ENCODE results near the gene FAM50A.

Gene FAM50A

DNA sequence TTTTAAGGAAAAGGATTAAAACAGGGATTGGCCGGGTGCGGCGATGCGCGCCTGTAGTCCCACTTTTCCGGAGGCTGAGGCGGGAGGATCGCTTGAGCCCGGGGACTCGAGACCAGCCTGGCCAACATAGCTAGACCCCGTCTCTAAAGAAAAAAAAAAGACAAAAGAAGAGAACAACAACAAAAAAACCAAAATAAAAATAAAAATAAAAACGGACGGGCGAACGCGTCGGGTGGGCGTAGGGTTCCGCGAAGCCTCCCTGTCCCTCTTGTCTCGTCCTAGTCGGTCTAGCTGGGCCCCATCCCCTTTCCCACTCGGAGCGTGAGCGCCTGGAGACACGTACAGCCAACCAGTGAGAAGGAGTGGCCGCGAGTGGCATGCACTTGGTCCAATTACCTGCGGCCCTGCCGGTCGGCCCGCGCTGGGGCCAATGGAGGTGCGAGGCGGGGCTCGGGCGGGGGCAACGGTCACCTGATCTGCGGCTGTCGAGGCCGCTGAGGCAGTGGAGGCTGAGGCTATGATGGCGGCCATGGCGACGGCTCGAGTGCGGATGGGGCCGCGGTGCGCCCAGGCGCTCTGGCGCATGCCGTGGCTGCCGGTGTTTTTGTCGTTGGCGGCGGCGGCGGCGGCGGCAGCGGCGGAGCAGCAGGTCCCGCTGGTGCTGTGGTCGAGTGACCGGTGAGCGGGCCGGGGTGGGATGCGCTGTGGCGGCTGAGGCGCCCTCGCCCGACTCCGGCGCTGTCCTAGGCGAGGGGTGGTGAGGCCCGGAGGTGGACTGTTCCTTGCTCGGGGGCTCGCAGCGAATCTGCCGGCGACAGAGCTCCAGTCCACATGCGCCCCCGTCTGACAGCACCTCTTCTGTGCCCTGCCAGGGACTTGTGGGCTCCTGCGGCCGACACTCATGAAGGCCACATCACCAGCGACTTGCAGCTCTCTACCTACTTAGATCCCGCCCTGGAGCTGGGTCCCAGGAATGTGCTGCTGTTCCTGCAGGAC is 15.5 kb upstream of the FAM50A start, which contains the start of gene ATP6AP1:
Gene ATP6AP1 (plus strand): TSS at position 502 of the 996 bp plus-strand sequence. CDS start 16 bp downstream, at position 518.
- Histone ChIP-seq H3K36me3 (ENCODE audit: control insufficient read depth in 2 of 2, insufficient read depth in 1 of 2, low read length in 2 of 2) (peaks cover 0 to 26% of the 10 kb centered on the region in 2 experiments; a peak in 1 of 3 replicates), H3K9me3 (ENCODE audit: control insufficient read depth, insufficient read depth, low read depth, low read length) (no peaks in the 10 kb centered on the region), H3K27ac (ENCODE audit: extremely low read depth, low read depth, low read length) (peak within 1 kb of the TSS; percentile 69; the same call in 1 of the 2 replicates), H3K4me1 (ENCODE audit: control insufficient read depth, insufficient read depth, low read length) (no peaks in the 10 kb centered on the region), H3K4me3 (ENCODE audit: low read depth, low read length) (peak within 1 kb of the TSS; percentile 65)
- POLR2A ChIA-PET: interaction anchor here (0.6 to 2.1 kb wide), 7 partner anchors 16 to 101 kb away, joined by 3 to 7 read pairs (median 4); partner anchors contain the start of genes FAM50A and SLC10A3
- CTCF ChIA-PET: interaction anchor here (0.6 to 1.2 kb wide), 4 partner anchors 10 to 55 kb away, joined by 3 to 5 read pairs (median 3); no protein-coding TSS in a partner anchor
- TF ChIP-seq, protein P1, sequence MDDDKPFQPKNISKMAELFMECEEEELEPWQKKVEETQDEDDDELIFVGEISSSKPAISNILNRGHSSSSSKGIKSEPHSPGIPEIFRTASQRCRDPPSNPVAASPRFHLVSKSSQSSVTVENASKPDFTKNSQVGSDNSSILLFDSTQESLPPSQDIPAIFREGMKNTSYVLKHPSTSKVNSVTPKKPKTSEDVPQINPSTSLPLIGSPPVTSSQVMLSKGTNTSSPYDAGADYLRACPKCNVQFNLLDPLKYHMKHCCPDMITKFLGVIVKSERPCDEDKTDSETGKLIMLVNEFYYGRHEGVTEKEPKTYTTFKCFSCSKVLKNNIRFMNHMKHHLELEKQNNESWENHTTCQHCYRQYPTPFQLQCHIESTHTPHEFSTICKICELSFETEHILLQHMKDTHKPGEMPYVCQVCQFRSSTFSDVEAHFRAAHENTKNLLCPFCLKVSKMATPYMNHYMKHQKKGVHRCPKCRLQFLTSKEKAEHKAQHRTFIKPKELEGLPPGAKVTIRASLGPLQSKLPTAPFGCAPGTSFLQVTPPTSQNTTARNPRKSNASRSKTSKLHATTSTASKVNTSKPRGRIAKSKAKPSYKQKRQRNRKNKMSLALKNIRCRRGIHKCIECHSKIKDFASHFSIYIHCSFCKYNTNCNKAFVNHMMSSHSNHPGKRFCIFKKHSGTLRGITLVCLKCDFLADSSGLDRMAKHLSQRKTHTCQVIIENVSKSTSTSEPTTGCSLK (tag by site-specific recombination; IDR thresholded peaks at IDR 0.05): no peak
- TF ChIP-seq ZBTB20 (tag by site-specific recombination; IDR thresholded peaks at IDR 0.05) (peak; percentile 53; the same call in 1 of the 2 replicates), KLF16 (tag by site-specific recombination; IDR thresholded peaks at IDR 0.05) (no peak; the same call in 1 of the 2 replicates), ZNF776 (tag by site-specific recombination; IDR thresholded peaks at IDR 0.05; ENCODE audit: borderline replicate concordance) (no peak), ZNF423 (tag by site-specific recombination; IDR thresholded peaks at IDR 0.05) (no peak), ZNF785 (tag by site-specific recombination; IDR thresholded peaks at IDR 0.05) (no peak), SP2 (tag by site-specific recombination; IDR thresholded peaks at IDR 0.05) (peak; percentile 98), ZNF184 (tag by site-specific recombination; IDR thresholded peaks at IDR 0.05) (no peak), OSR2 (tag by site-specific recombination; IDR thresholded peaks at IDR 0.05) (no peak), ZNF544 (tag by site-specific recombination; IDR thresholded peaks at IDR 0.05) (no peak)
- TF ChIP-seq, protein P2, sequence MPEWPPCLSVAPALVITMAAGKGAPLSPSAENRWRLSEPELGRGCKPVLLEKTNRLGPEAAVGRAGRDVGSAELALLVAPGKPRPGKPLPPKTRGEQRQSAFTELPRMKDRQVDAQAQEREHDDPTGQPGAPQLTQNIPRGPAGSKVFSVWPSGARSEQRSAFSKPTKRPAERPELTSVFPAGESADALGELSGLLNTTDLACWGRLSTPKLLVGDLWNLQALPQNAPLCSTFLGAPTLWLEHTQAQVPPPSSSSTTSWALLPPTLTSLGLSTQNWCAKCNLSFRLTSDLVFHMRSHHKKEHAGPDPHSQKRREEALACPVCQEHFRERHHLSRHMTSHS (tag by site-specific recombination; IDR thresholded peaks at IDR 0.05): no peak
- TF ChIP-seq, protein P3, sequence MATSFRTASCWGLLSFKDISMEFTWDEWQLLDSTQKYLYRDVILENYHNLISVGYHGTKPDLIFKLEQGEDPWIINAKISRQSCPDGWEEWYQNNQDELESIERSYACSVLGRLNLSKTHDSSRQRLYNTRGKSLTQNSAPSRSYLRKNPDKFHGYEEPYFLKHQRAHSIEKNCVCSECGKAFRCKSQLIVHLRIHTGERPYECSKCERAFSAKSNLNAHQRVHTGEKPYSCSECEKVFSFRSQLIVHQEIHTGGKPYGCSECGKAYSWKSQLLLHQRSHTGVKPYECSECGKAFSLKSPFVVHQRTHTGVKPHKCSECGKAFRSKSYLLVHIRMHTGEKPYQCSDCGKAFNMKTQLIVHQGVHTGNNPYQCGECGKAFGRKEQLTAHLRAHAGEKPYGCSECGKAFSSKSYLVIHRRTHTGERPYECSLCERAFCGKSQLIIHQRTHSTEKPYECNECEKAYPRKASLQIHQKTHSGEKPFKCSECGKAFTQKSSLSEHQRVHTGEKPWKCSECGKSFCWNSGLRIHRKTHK (tag by site-specific recombination; IDR thresholded peaks at IDR 0.05): no peak
- TF ChIP-seq, protein P4, sequence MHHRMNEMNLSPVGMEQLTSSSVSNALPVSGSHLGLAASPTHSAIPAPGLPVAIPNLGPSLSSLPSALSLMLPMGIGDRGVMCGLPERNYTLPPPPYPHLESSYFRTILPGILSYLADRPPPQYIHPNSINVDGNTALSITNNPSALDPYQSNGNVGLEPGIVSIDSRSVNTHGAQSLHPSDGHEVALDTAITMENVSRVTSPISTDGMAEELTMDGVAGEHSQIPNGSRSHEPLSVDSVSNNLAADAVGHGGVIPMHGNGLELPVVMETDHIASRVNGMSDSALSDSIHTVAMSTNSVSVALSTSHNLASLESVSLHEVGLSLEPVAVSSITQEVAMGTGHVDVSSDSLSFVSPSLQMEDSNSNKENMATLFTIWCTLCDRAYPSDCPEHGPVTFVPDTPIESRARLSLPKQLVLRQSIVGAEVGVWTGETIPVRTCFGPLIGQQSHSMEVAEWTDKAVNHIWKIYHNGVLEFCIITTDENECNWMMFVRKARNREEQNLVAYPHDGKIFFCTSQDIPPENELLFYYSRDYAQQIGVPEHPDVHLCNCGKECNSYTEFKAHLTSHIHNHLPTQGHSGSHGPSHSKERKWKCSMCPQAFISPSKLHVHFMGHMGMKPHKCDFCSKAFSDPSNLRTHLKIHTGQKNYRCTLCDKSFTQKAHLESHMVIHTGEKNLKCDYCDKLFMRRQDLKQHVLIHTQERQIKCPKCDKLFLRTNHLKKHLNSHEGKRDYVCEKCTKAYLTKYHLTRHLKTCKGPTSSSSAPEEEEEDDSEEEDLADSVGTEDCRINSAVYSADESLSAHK (tag by site-specific recombination; IDR thresholded peaks at IDR 0.05): no peak
- TF ChIP-seq, protein P5, sequence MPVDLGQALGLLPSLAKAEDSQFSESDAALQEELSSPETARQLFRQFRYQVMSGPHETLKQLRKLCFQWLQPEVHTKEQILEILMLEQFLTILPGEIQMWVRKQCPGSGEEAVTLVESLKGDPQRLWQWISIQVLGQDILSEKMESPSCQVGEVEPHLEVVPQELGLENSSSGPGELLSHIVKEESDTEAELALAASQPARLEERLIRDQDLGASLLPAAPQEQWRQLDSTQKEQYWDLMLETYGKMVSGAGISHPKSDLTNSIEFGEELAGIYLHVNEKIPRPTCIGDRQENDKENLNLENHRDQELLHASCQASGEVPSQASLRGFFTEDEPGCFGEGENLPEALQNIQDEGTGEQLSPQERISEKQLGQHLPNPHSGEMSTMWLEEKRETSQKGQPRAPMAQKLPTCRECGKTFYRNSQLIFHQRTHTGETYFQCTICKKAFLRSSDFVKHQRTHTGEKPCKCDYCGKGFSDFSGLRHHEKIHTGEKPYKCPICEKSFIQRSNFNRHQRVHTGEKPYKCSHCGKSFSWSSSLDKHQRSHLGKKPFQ (tag by site-specific recombination; IDR thresholded peaks at IDR 0.05): no peak
- TF ChIP-seq, protein P6, sequence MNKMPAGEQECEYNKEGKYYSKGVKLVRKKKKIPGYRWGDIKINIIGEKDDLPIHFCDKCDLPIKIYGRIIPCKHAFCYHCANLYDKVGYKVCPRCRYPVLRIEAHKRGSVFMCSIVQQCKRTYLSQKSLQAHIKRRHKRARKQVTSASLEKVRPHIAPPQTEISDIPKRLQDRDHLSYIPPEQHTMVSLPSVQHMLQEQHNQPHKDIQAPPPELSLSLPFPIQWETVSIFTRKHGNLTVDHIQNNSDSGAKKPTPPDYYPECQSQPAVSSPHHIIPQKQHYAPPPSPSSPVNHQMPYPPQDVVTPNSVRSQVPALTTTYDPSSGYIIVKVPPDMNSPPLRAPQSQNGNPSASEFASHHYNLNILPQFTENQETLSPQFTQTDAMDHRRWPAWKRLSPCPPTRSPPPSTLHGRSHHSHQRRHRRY (tag by site-specific recombination; IDR thresholded peaks at IDR 0.05): no peak
- TF ChIP-seq, protein P7, sequence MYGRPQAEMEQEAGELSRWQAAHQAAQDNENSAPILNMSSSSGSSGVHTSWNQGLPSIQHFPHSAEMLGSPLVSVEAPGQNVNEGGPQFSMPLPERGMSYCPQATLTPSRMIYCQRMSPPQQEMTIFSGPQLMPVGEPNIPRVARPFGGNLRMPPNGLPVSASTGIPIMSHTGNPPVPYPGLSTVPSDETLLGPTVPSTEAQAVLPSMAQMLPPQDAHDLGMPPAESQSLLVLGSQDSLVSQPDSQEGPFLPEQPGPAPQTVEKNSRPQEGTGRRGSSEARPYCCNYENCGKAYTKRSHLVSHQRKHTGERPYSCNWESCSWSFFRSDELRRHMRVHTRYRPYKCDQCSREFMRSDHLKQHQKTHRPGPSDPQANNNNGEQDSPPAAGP (tag by site-specific recombination; IDR thresholded peaks at IDR 0.05): peak; percentile 22; the same call in 1 of the 2 replicates
- TF ChIP-seq, protein P8, sequence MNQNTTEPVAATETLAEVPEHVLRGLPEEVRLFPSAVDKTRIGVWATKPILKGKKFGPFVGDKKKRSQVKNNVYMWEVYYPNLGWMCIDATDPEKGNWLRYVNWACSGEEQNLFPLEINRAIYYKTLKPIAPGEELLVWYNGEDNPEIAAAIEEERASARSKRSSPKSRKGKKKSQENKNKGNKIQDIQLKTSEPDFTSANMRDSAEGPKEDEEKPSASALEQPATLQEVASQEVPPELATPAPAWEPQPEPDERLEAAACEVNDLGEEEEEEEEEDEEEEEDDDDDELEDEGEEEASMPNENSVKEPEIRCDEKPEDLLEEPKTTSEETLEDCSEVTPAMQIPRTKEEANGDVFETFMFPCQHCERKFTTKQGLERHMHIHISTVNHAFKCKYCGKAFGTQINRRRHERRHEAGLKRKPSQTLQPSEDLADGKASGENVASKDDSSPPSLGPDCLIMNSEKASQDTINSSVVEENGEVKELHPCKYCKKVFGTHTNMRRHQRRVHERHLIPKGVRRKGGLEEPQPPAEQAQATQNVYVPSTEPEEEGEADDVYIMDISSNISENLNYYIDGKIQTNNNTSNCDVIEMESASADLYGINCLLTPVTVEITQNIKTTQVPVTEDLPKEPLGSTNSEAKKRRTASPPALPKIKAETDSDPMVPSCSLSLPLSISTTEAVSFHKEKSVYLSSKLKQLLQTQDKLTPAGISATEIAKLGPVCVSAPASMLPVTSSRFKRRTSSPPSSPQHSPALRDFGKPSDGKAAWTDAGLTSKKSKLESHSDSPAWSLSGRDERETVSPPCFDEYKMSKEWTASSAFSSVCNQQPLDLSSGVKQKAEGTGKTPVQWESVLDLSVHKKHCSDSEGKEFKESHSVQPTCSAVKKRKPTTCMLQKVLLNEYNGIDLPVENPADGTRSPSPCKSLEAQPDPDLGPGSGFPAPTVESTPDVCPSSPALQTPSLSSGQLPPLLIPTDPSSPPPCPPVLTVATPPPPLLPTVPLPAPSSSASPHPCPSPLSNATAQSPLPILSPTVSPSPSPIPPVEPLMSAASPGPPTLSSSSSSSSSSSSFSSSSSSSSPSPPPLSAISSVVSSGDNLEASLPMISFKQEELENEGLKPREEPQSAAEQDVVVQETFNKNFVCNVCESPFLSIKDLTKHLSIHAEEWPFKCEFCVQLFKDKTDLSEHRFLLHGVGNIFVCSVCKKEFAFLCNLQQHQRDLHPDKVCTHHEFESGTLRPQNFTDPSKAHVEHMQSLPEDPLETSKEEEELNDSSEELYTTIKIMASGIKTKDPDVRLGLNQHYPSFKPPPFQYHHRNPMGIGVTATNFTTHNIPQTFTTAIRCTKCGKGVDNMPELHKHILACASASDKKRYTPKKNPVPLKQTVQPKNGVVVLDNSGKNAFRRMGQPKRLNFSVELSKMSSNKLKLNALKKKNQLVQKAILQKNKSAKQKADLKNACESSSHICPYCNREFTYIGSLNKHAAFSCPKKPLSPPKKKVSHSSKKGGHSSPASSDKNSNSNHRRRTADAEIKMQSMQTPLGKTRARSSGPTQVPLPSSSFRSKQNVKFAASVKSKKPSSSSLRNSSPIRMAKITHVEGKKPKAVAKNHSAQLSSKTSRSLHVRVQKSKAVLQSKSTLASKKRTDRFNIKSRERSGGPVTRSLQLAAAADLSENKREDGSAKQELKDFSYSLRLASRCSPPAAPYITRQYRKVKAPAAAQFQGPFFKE (tag by site-specific recombination; IDR thresholded peaks at IDR 0.05; ENCODE audit: borderline replicate concordance): no peak
